Measurements from ENCODE around the gene YWHAH.

DNA sequence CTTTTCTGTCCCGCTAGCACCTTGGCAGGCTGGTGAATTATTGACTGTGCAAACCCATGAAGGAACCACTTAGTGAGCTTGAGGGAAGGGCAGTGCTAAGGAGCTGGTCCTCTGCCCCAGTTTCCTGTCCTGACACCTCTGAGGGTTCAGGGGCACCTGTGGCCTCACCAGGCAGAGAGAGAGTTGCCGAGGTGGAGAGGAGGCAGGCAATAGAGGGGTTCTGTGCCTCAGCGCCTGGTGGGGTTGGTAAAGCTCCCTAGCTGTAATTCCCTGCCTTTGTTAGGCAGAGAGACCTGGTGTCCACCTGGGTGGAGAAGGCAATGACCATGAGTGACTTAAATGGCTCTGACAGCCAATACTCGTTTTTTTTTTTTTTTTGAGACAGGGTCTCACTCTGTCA lies 36.3 kb downstream of the YWHAH start:
- no peak for TF ChIP-seq JUN (IDR thresholded peaks at IDR 0.05; ENCODE audit: low read depth, low read length)
- no peak for TF ChIP-seq EP300 (IDR thresholded peaks at IDR 0.05; ENCODE audit: borderline replicate concordance in 1 of 2, low read depth in 2 of 2, low read length in 2 of 2)
- TF ChIP-seq, protein P1, sequence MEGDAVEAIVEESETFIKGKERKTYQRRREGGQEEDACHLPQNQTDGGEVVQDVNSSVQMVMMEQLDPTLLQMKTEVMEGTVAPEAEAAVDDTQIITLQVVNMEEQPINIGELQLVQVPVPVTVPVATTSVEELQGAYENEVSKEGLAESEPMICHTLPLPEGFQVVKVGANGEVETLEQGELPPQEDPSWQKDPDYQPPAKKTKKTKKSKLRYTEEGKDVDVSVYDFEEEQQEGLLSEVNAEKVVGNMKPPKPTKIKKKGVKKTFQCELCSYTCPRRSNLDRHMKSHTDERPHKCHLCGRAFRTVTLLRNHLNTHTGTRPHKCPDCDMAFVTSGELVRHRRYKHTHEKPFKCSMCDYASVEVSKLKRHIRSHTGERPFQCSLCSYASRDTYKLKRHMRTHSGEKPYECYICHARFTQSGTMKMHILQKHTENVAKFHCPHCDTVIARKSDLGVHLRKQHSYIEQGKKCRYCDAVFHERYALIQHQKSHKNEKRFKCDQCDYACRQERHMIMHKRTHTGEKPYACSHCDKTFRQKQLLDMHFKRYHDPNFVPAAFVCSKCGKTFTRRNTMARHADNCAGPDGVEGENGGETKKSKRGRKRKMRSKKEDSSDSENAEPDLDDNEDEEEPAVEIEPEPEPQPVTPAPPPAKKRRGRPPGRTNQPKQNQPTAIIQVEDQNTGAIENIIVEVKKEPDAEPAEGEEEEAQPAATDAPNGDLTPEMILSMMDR (IDR thresholded peaks at IDR 0.05; ENCODE audit: control extremely low read depth in 1 of 3, insufficient read depth in 1 of 3, low read depth in 1 of 3, low read length in 3 of 3) = no peak
- TF ChIP-seq MAFK (IDR thresholded peaks at IDR 0.05; ENCODE audit: low read depth, low read length) = no peak
- no peak for TF ChIP-seq RFX5 (IDR thresholded peaks at IDR 0.05; ENCODE audit: borderline replicate concordance, low read depth, low read length)
- no peak for TF ChIP-seq POLR2A (IDR thresholded peaks at IDR 0.05; ENCODE audit: control extremely low read depth in 1 of 2, low read depth in 2 of 2, low read length in 2 of 2)
- no peak for TF ChIP-seq SP2 (IDR thresholded peaks at IDR 0.05; ENCODE audit: low read length)
- TF ChIP-seq BCL11A (IDR thresholded peaks at IDR 0.05; ENCODE audit: low read depth in 2 of 2, low read length in 2 of 2) = no peak
- no peak for TF ChIP-seq RXRA (IDR thresholded peaks at IDR 0.05; ENCODE audit: insufficient read depth, low read depth, low read length)
- TF ChIP-seq RNF2 (IDR thresholded peaks at IDR 0.05; ENCODE audit: borderline replicate concordance, low read depth, low read length, missing control alignments, poor library complexity, severe bottlenecking) = no peak
- TF ChIP-seq JUND (IDR thresholded peaks at IDR 0.05; ENCODE audit: low read length) = no peak
- no peak for TF ChIP-seq TBP (IDR thresholded peaks at IDR 0.05; ENCODE audit: low read depth, low read length)
- TF ChIP-seq CHD2 (IDR thresholded peaks at IDR 0.05; ENCODE audit: low read length) = no peak

All from H1 (cell line).